Transverse colon (tissue), 4 donors: ENCODE data around the gene LYRM1. TPM values are rescaled to one million over a fixed set of nuclear protein-coding genes. Genes with fewer than 3 reads are reported as not detected.
A peak's percentile ranks its signal among the peaks of the same experiment; 100 is the strongest.

Experiments
- DNase-seq: peaks from one replicate; pipeline ENCODE4 v3.0.0-alpha.2; 2019
- H3K27ac ChIP-seq, 4 donors: fragments of 200-600 bp; sonication (generic); 2 replicates each; pipeline ENCODE4 v1.5.1; 2016 to 2018; ENCODE audit warnings: inconsistent platforms in 4 of 4
- H3K27me3 ChIP-seq: fragments of 200-600 bp; sonication (generic); 2 replicates; pipeline ENCODE4 v1.5.1; 2017; ENCODE audit warnings: inconsistent platforms
- H3K36me3 ChIP-seq, 4 donors: fragments of 200-600 bp; sonication (generic); 2 replicates each; pipeline ENCODE4 v1.5.1; 2017 to 2019; ENCODE audit warnings: inconsistent platforms in 4 of 4
- H3K4me1 ChIP-seq, 4 donors: fragments of 200-600 bp; sonication (generic); 2 replicates each; pipeline ENCODE4 v1.5.1; 2017 to 2020; ENCODE audit warnings: inconsistent platforms in 4 of 4
- H3K4me3 ChIP-seq, 4 donors: fragments of 200-600 bp; sonication (generic); 1 replicate in 1 of 4; 2 replicates in 3 of 4; pipeline versions ENCODE4 v1.5.1 to v1.6.1; 2017 to 2019; ENCODE audit warnings: inconsistent platforms in 4 of 4
- H3K9me3 ChIP-seq, 2 donors: fragments of 200-600 bp; sonication (generic); 2 replicates each; pipeline ENCODE4 v1.5.1; 2017 to 2019; ENCODE audit warnings: inconsistent platforms in 2 of 2
- EP300 ChIP-seq: sonication (generic); formaldehyde crosslinking; IDR thresholded peaks from one replicate; pipeline ENCODE4 v1.6.1; 2017; ENCODE audit warnings: antibody characterized with exemption, low read depth
- POLR2A ChIP-seq: fragments of 450-650 bp; IDR thresholded peaks from one replicate; pipeline ENCODE4 v1.6.1; 2016; ENCODE audit warnings: antibody characterized with exemption, mild to moderate bottlenecking, moderate library complexity
- POLR2AphosphoS5 ChIP-seq, 3 donors: sonication (generic); formaldehyde crosslinking; IDR thresholded peaks; one replicate each; pipeline ENCODE4 v1.6.1; 2016; ENCODE audit warnings: antibody characterized with exemption in 3 of 3
- WGBS, 2 donors: methylation state at CpG; one replicate each; pipeline ENCODE4 v1.1.5; 2018; ENCODE audit warnings: low coverage in 1 of 2; 5-methylcytosine and 5-hydroxymethylcytosine counted together
- in situ Hi-C, 4 donors: fragments of 200-750 bp; cut with MboI; loops; one replicate each; pipeline versions ENCODE4 v1.15.0 to v1.15.1; 2017; ENCODE audit warnings: low sequenced_read_pairs in 3 of 4, low pct_ligation_motif_present in 1 of 4, low pct_unique_long_range_greater_than_20kb in 1 of 4
- intact Hi-C: fragments of 100-400 bp; cut with DNase I; formaldehyde crosslinking; loops from one replicate; pipeline ENCODE4 v1.15.1; 2023; ENCODE audit warnings: low total_unique reads
- total RNA-seq, 4 donors: library from RNA; depleted of rRNA; stranded (reverse); fragments of >200 nt; gene quantifications; one replicate each; pipeline ENCODE4 v1.1.0, GENCODE V29; 2016
- TF ChIP-seq, protein P1 (sequence below), 5 experiments: fragments of 200-600 bp in 3 of 5; fragments of 450-650 bp in 2 of 5; sonication (generic) in 3 of 5; IDR thresholded peaks; 1 replicate in 2 of 5; 2 replicates in 3 of 5; pipeline ENCODE4 v1.5.1; 2016 to 2017; ENCODE audit warnings: antibody characterized with exemption in 5 of 5, inconsistent platforms in 3 of 5, mild to moderate bottlenecking in 2 of 5, moderate library complexity in 1 of 5

The LYRM1 gene
- total RNA-seq, 4 donors from 2014 or later: 7.9 to 74.6 (median 27.5) TPM

DNA sequence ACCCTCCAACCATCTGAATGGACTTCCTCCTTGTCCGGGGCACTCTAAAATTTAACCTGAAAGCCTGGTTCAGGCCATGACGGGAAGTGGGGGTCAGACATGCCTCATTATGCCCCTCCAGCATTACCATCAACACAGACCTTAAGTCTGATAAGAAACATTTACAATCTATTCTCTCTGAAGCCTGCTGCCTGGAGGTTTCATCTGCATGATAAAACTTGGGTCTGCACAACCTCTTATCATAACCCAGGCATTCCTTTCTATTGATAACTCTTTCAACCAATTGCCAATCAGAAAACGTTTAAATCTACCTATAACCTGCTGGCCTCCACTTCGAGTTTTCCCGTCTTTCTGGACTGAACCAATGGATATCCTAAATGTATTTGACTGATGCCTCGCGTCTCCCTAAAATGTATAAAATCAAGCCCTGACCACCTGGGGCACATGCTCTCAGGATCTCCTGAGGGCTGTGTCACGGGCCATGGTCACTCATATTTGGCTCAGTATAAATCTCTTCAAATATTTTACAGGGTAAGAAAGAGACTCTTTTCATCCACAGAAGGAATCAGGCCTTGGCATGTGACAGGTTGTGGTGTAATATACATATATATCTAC lies 45.6 kb downstream of the LYRM1 start:
- Histone ChIP-seq H3K36me3 (no peaks in the 10 kb centered on the region), H3K27ac (no peak overlapping the region), H3K4me3 (no peak overlapping the region), H3K4me1 (no peaks in the 10 kb centered on the region), H3K27me3 (no peaks in the 10 kb centered on the region), H3K9me3 (no peaks in the 10 kb centered on the region)
- in situ Hi-C loops: no loop called here
- 86 to 89% methylated on average over 8 of the region's 8 CpGs for WGBS, 2 donors
- intact Hi-C loops: no loop called here
- TF ChIP-seq, protein P1, sequence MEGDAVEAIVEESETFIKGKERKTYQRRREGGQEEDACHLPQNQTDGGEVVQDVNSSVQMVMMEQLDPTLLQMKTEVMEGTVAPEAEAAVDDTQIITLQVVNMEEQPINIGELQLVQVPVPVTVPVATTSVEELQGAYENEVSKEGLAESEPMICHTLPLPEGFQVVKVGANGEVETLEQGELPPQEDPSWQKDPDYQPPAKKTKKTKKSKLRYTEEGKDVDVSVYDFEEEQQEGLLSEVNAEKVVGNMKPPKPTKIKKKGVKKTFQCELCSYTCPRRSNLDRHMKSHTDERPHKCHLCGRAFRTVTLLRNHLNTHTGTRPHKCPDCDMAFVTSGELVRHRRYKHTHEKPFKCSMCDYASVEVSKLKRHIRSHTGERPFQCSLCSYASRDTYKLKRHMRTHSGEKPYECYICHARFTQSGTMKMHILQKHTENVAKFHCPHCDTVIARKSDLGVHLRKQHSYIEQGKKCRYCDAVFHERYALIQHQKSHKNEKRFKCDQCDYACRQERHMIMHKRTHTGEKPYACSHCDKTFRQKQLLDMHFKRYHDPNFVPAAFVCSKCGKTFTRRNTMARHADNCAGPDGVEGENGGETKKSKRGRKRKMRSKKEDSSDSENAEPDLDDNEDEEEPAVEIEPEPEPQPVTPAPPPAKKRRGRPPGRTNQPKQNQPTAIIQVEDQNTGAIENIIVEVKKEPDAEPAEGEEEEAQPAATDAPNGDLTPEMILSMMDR (IDR thresholded peaks at IDR 0.05): no peak
- TF ChIP-seq EP300 (no peak), POLR2AphosphoS5 (IDR thresholded peaks at IDR 0.05) (no peak), POLR2A (no peak)
- DNase-seq: no peak

DNA sequence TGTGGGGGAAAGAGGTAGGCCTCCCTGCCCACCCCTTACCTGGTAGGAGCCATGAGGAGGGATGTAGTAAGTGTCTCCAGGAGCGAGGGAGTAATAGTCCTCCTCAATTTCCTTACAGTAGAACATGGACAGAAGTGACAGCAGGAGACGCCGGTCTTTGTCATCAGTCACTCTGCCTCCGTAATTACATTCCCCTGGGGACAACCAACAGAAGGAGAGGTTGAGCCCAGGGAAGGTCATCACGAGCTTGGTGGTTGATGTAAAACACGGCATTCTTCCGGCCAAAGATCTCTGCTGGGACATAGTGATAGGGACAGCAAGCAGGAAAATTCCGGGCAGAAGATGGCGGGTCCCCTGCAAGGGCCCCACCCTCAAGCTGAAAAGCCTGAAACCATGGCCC lies 47.9 kb downstream of the LYRM1 start:
- Histone ChIP-seq H3K4me3 (no peak overlapping the region), H3K27ac (no peak overlapping the region), H3K36me3 (no peaks in the 10 kb centered on the region), H3K4me1 (no peaks in the 10 kb centered on the region), H3K9me3 (no peaks in the 10 kb centered on the region), H3K27me3 (no peaks in the 10 kb centered on the region)
- intact Hi-C loops: no loop called here
- TF ChIP-seq, protein P1 (IDR thresholded peaks at IDR 0.05): no peak
- TF ChIP-seq EP300 (no peak), POLR2A (no peak), POLR2AphosphoS5 (IDR thresholded peaks at IDR 0.05) (no peak)
- 88 to 100% methylated on average over 3 to 9 of the region's 9 CpGs for WGBS, 2 donors
- no peak for DNase-seq
- in situ Hi-C loops: no loop called here

DNA sequence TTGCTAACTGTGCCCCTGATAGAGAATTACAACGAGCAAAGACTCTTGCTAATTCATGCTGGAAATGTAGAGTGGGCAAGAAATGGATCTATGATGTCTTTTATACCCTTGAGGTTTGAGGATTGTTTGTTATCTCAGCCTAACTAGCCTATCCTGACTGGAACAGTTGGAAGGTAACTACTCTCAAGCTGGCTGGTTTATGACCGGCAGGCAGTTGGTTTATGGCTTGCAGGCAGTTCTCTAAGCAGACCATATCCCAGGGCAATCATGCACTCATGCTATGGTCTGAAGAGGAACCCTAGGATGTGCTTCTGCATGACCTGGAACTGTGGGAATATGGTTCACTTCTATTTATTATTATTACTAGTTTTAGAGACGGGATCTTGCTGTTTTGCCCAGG lies 49.1 kb downstream of the LYRM1 start:
- Histone ChIP-seq H3K4me1 (no peaks in the 10 kb centered on the region), H3K27ac (no peak overlapping the region), H3K9me3 (no peaks in the 10 kb centered on the region), H3K27me3 (no peaks in the 10 kb centered on the region), H3K36me3 (no peaks in the 10 kb centered on the region), H3K4me3 (no peak overlapping the region)
- in situ Hi-C loops (no loop called here), intact Hi-C loops (no loop called here)
- no peak for TF ChIP-seq EP300
- no peak for TF ChIP-seq POLR2A
- TF ChIP-seq, protein P1 (IDR thresholded peaks at IDR 0.05): no peak
- no peak for TF ChIP-seq POLR2AphosphoS5 (IDR thresholded peaks at IDR 0.05)
- WGBS, 2 donors: 77 to 94% methylated on average over 2 to 3 of the region's 3 CpGs
- peak; percentile 24 for DNase-seq

DNA sequence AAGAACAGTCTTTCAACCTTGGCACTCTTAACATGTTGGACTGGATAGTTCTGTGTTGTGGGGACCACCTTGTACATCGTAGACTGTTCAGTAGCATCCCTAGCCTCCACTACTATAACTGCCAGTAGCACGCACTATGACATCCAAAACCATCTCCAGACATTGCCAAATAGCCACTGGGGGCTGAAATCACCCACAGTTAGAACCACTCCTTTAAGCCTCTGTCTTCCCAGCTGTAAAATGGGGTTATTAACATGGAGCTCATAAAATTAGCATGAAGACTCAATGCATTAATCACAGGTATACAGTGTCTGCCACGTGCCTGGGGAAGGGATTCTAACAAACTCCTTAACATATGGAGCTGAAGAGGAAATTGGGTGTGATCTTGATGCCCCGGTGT lies 49.7 kb downstream of the LYRM1 start:
- H3K27me3 ChIP-seq: no peaks in the 10 kb centered on the region
- no peaks in the 10 kb centered on the region for H3K9me3 ChIP-seq
- intact Hi-C loops: no loop called here
- no peak overlapping the region for H3K27ac ChIP-seq
- H3K4me3 ChIP-seq: no peak overlapping the region
- TF ChIP-seq POLR2A (no peak), EP300 (no peak), POLR2AphosphoS5 (IDR thresholded peaks at IDR 0.05) (no peak)
- TF ChIP-seq, protein P1 (IDR thresholded peaks at IDR 0.05): no peak
- H3K4me1 ChIP-seq: no peaks in the 10 kb centered on the region
- H3K36me3 ChIP-seq: no peaks in the 10 kb centered on the region
- in situ Hi-C loops: no loop called here
- WGBS, 2 donors: 84% methylated on average over 4 of the region's 4 CpGs; no CpG with 5 or more reads in 1 of the 2 donors
- DNase-seq: no peak
